ENCODE data around the gene OR10AG1. TPM values are rescaled to one million over a fixed set of nuclear protein-coding genes. Genes with fewer than 3 reads are reported as not detected.

OR10AG1 gene
- total and polyA plus RNA-seq, 10 of the 15 experiments (the other 5 are each of a cell fraction or from before 2014, with no cell fraction given) = not detected

Other genes with a start within 250 kb of the OR10AG1 start
Only the 7 nearest of the 17 such genes appear.
- not detected in 2 replicates for gene OR5D16, start 131.2 kb downstream of the OR10AG1 start, total RNA-seq (2014; rRNA removed)
- not detected in 2 replicates for gene OR5D16, start 131.2 kb downstream of the OR10AG1 start, total RNA-seq (2014; rRNA removed; fragmentation: Illumina TruSeq; extraction: Trizol)
- not detected in 2 replicates for gene OR5D16, start 131.2 kb downstream of the OR10AG1 start, total RNA-seq (2021)
- gene OR5D16, start 131.2 kb downstream of the OR10AG1 start, polyA plus RNA-seq (2011; rRNA removed) = not detected in 2 replicates
- gene OR5D16, start 131.2 kb downstream of the OR10AG1 start, polyA plus RNA-seq (2014; fragmentation: Illumina TruSeq; extraction: Trizol) = not detected in 2 replicates
- gene OR5D16, start 131.2 kb downstream of the OR10AG1 start, polyA plus RNA-seq (2014; fragmentation: Nextera tagmentation; extraction: Ambion mirVana) = not detected
- gene OR5D16, start 131.2 kb downstream of the OR10AG1 start, polyA plus RNA-seq (2014; rRNA removed) = not detected in 2 replicates
- not detected for gene OR5D16, start 131.2 kb downstream of the OR10AG1 start, polyA plus RNA-seq (2016; fragmentation: Nextera tagmentation; extraction: Ambion mirVana)
- not detected in 2 replicates for gene TRIM51, start 86.6 kb downstream of the OR10AG1 start, total RNA-seq (2014; rRNA removed)
- gene TRIM51, start 86.6 kb downstream of the OR10AG1 start, total RNA-seq (2014; rRNA removed; fragmentation: Illumina TruSeq; extraction: Trizol) = not detected in 2 replicates
- gene TRIM51, start 86.6 kb downstream of the OR10AG1 start, total RNA-seq (2021) = not detected in 2 replicates
- not detected in 2 replicates for gene TRIM51, start 86.6 kb downstream of the OR10AG1 start, polyA plus RNA-seq (2011; rRNA removed)
- gene TRIM51, start 86.6 kb downstream of the OR10AG1 start, polyA plus RNA-seq (2014; fragmentation: Illumina TruSeq; extraction: Trizol) = not detected in 2 replicates
- gene TRIM51, start 86.6 kb downstream of the OR10AG1 start, polyA plus RNA-seq (2014; fragmentation: Nextera tagmentation; extraction: Ambion mirVana) = not detected
- gene TRIM51, start 86.6 kb downstream of the OR10AG1 start, polyA plus RNA-seq (2014; rRNA removed) = not detected in 2 replicates
- not detected for gene TRIM51, start 86.6 kb downstream of the OR10AG1 start, polyA plus RNA-seq (2016; fragmentation: Nextera tagmentation; extraction: Ambion mirVana)
- gene OR5W2, start 55.4 kb downstream of the OR10AG1 start, total RNA-seq (2014; rRNA removed) = not detected in 2 replicates
- not detected in 2 replicates for gene OR5W2, start 55.4 kb downstream of the OR10AG1 start, total RNA-seq (2014; rRNA removed; fragmentation: Illumina TruSeq; extraction: Trizol)
- gene OR5W2, start 55.4 kb downstream of the OR10AG1 start, total RNA-seq (2021) = not detected in 2 replicates
- not detected in 2 replicates for gene OR5W2, start 55.4 kb downstream of the OR10AG1 start, polyA plus RNA-seq (2011; rRNA removed)
- gene OR5W2, start 55.4 kb downstream of the OR10AG1 start, polyA plus RNA-seq (2014; fragmentation: Illumina TruSeq; extraction: Trizol) = not detected in 2 replicates
- not detected for gene OR5W2, start 55.4 kb downstream of the OR10AG1 start, polyA plus RNA-seq (2014; fragmentation: Nextera tagmentation; extraction: Ambion mirVana)
- gene OR5W2, start 55.4 kb downstream of the OR10AG1 start, polyA plus RNA-seq (2014; rRNA removed) = not detected in 2 replicates
- not detected for gene OR5W2, start 55.4 kb downstream of the OR10AG1 start, polyA plus RNA-seq (2016; fragmentation: Nextera tagmentation; extraction: Ambion mirVana)
- not detected in 2 replicates for gene OR5I1, start 33.5 kb downstream of the OR10AG1 start, total RNA-seq (2014; rRNA removed)
- gene OR5I1, start 33.5 kb downstream of the OR10AG1 start, total RNA-seq (2014; rRNA removed; fragmentation: Illumina TruSeq; extraction: Trizol) = not detected in 2 replicates
- gene OR5I1, start 33.5 kb downstream of the OR10AG1 start, total RNA-seq (2021) = not detected in 2 replicates
- gene OR5I1, start 33.5 kb downstream of the OR10AG1 start, polyA plus RNA-seq (2011; rRNA removed) = not detected in 2 replicates
- gene OR5I1, start 33.5 kb downstream of the OR10AG1 start, polyA plus RNA-seq (2014; fragmentation: Illumina TruSeq; extraction: Trizol) = not detected in 2 replicates
- gene OR5I1, start 33.5 kb downstream of the OR10AG1 start, polyA plus RNA-seq (2014; fragmentation: Nextera tagmentation; extraction: Ambion mirVana) = not detected
- gene OR5I1, start 33.5 kb downstream of the OR10AG1 start, polyA plus RNA-seq (2014; rRNA removed) = not detected in 2 replicates
- not detected for gene OR5I1, start 33.5 kb downstream of the OR10AG1 start, polyA plus RNA-seq (2016; fragmentation: Nextera tagmentation; extraction: Ambion mirVana)
- gene OR5F1, start 24.7 kb upstream of the OR10AG1 start, total RNA-seq (2014; rRNA removed) = not detected in 2 replicates
- not detected in 2 replicates for gene OR5F1, start 24.7 kb upstream of the OR10AG1 start, total RNA-seq (2014; rRNA removed; fragmentation: Illumina TruSeq; extraction: Trizol)
- gene OR5F1, start 24.7 kb upstream of the OR10AG1 start, total RNA-seq (2021) = not detected in 2 replicates
- gene OR5F1, start 24.7 kb upstream of the OR10AG1 start, polyA plus RNA-seq (2011; rRNA removed) = not detected in 2 replicates
- not detected in 2 replicates for gene OR5F1, start 24.7 kb upstream of the OR10AG1 start, polyA plus RNA-seq (2014; fragmentation: Illumina TruSeq; extraction: Trizol)
- not detected for gene OR5F1, start 24.7 kb upstream of the OR10AG1 start, polyA plus RNA-seq (2014; fragmentation: Nextera tagmentation; extraction: Ambion mirVana)
- not detected in 2 replicates for gene OR5F1, start 24.7 kb upstream of the OR10AG1 start, polyA plus RNA-seq (2014; rRNA removed)
- gene OR5F1, start 24.7 kb upstream of the OR10AG1 start, polyA plus RNA-seq (2016; fragmentation: Nextera tagmentation; extraction: Ambion mirVana) = not detected
- not detected in 2 replicates for gene OR5AS1, start 57.7 kb upstream of the OR10AG1 start, total RNA-seq (2014; rRNA removed)
- not detected in 2 replicates for gene OR5AS1, start 57.7 kb upstream of the OR10AG1 start, total RNA-seq (2014; rRNA removed; fragmentation: Illumina TruSeq; extraction: Trizol)
- gene OR5AS1, start 57.7 kb upstream of the OR10AG1 start, total RNA-seq (2021) = not detected in 2 replicates
- gene OR5AS1, start 57.7 kb upstream of the OR10AG1 start, polyA plus RNA-seq (2011; rRNA removed) = not detected in 2 replicates
- gene OR5AS1, start 57.7 kb upstream of the OR10AG1 start, polyA plus RNA-seq (2014; fragmentation: Illumina TruSeq; extraction: Trizol) = not detected in 2 replicates
- not detected for gene OR5AS1, start 57.7 kb upstream of the OR10AG1 start, polyA plus RNA-seq (2014; fragmentation: Nextera tagmentation; extraction: Ambion mirVana)
- not detected in 2 replicates for gene OR5AS1, start 57.7 kb upstream of the OR10AG1 start, polyA plus RNA-seq (2014; rRNA removed)
- not detected for gene OR5AS1, start 57.7 kb upstream of the OR10AG1 start, polyA plus RNA-seq (2016; fragmentation: Nextera tagmentation; extraction: Ambion mirVana)
- not detected in 2 replicates for gene OR8I2, start 123.4 kb upstream of the OR10AG1 start, total RNA-seq (2014; rRNA removed)
- not detected in 2 replicates for gene OR8I2, start 123.4 kb upstream of the OR10AG1 start, total RNA-seq (2014; rRNA removed; fragmentation: Illumina TruSeq; extraction: Trizol)
- gene OR8I2, start 123.4 kb upstream of the OR10AG1 start, total RNA-seq (2021) = not detected in 2 replicates
- gene OR8I2, start 123.4 kb upstream of the OR10AG1 start, polyA plus RNA-seq (2011; rRNA removed) = not detected in 2 replicates
- gene OR8I2, start 123.4 kb upstream of the OR10AG1 start, polyA plus RNA-seq (2014; fragmentation: Illumina TruSeq; extraction: Trizol) = not detected in 2 replicates
- not detected for gene OR8I2, start 123.4 kb upstream of the OR10AG1 start, polyA plus RNA-seq (2014; fragmentation: Nextera tagmentation; extraction: Ambion mirVana)
- not detected in 2 replicates for gene OR8I2, start 123.4 kb upstream of the OR10AG1 start, polyA plus RNA-seq (2014; rRNA removed)
- not detected for gene OR8I2, start 123.4 kb upstream of the OR10AG1 start, polyA plus RNA-seq (2016; fragmentation: Nextera tagmentation; extraction: Ambion mirVana)

All from GM12878 (cell line).